HEK293 (cell line): ENCODE results near the gene ENO2.

Source experiments
- HIC1 ChIP-seq: fragments of 450-650 bp; formaldehyde crosslinking; IDR thresholded peaks from 2 replicates; pipeline ENCODE4 v1.5.1; 2016; ENCODE audit warnings: missing biosample characterization, missing genetic modification characterization
- IKZF3 ChIP-seq: fragments of 450-650 bp; IDR thresholded peaks from 2 replicates; pipeline ENCODE4 v1.5.0; 2018; ENCODE audit warnings: missing biosample characterization, mild to moderate bottlenecking, missing genetic modification characterization, moderate library complexity
- INSM2 ChIP-seq: fragments of 450-650 bp; formaldehyde crosslinking; IDR thresholded peaks from 2 replicates; pipeline ENCODE4 v1.5.1; 2016; ENCODE audit warnings: missing biosample characterization, missing genetic modification characterization
- KLF10 ChIP-seq: fragments of 450-650 bp; IDR thresholded peaks from 2 replicates; pipeline ENCODE4 v1.5.1; 2018; ENCODE audit warnings: missing biosample characterization, mild to moderate bottlenecking, missing genetic modification characterization
- KLF16 ChIP-seq: fragments of 450-650 bp; formaldehyde crosslinking; IDR thresholded peaks from 2 replicates; pipeline ENCODE4 v1.5.1; 2017; ENCODE audit warnings: missing biosample characterization, missing genetic modification characterization
- SP2 ChIP-seq: fragments of 450-650 bp; formaldehyde crosslinking; IDR thresholded peaks from 2 replicates; pipeline ENCODE4 v1.5.1; 2016; ENCODE audit warnings: missing biosample characterization, missing genetic modification characterization
- TSHZ1 ChIP-seq: fragments of 450-650 bp; formaldehyde crosslinking; IDR thresholded peaks from 2 replicates; pipeline ENCODE4 v1.5.1; 2016; ENCODE audit warnings: missing biosample characterization, missing genetic modification characterization, borderline replicate concordance
- ZBTB11 ChIP-seq: fragments of 450-650 bp; formaldehyde crosslinking; conservative IDR thresholded peaks from 2 replicates; pipeline ENCODE4 v1.5.1; 2016; ENCODE audit warnings: low read depth, missing biosample characterization, missing genetic modification characterization
- ZBTB26 ChIP-seq: fragments of 450-650 bp; formaldehyde crosslinking; optimal IDR thresholded peaks from 2 replicates; pipeline ENCODE3; 2016; ENCODE audit warnings: missing biosample characterization, mild to moderate bottlenecking, missing genetic modification characterization
- ZNF112 ChIP-seq: fragments of 450-650 bp; formaldehyde crosslinking; IDR thresholded peaks from 2 replicates; pipeline ENCODE4 v1.5.0; 2017; ENCODE audit warnings: missing biosample characterization, missing genetic modification characterization
- ZNF174 ChIP-seq: fragments of 450-650 bp; formaldehyde crosslinking; IDR thresholded peaks from 2 replicates; pipeline ENCODE4 v1.5.0; 2017; ENCODE audit warnings: missing biosample characterization, mild to moderate bottlenecking, missing genetic modification characterization
- ZNF184 ChIP-seq: fragments of 450-650 bp; IDR thresholded peaks from 2 replicates; pipeline ENCODE4 v1.5.1; 2018; ENCODE audit warnings: missing biosample characterization, mild to moderate bottlenecking, missing genetic modification characterization
- ZNF239 ChIP-seq: fragments of 450-650 bp; formaldehyde crosslinking; IDR thresholded peaks from 2 replicates; pipeline ENCODE4 v1.5.1; 2016; ENCODE audit warnings: missing biosample characterization, missing genetic modification characterization
- ZNF280D ChIP-seq: fragments of 450-650 bp; formaldehyde crosslinking; IDR thresholded peaks from 2 replicates; pipeline ENCODE4 v1.5.1; 2016; ENCODE audit warnings: missing biosample characterization, missing genetic modification characterization
- ZNF449 ChIP-seq: fragments of 450-650 bp; formaldehyde crosslinking; IDR thresholded peaks from 2 replicates; pipeline ENCODE4 v1.5.1; 2017; ENCODE audit warnings: missing biosample characterization, mild to moderate bottlenecking, missing genetic modification characterization, moderate library complexity
- ZNF529 ChIP-seq: fragments of 450-650 bp; formaldehyde crosslinking; IDR thresholded peaks from 2 replicates; pipeline ENCODE4 v1.5.1; 2017; ENCODE audit warnings: missing genetic modification characterization, missing biosample characterization; ENCODE audit not compliant: insufficient replicate concordance
- ZNF544 ChIP-seq: fragments of 450-650 bp; formaldehyde crosslinking; IDR thresholded peaks from 2 replicates; pipeline ENCODE4 v1.5.0; 2017; ENCODE audit warnings: missing biosample characterization, missing genetic modification characterization
- ZNF610 ChIP-seq: fragments of 450-650 bp; formaldehyde crosslinking; IDR thresholded peaks from 2 replicates; pipeline ENCODE4 v1.5.1; 2016; ENCODE audit warnings: missing biosample characterization, missing genetic modification characterization, borderline replicate concordance
- ZNF629 ChIP-seq: fragments of 450-650 bp; formaldehyde crosslinking; IDR thresholded peaks from 2 replicates; pipeline ENCODE4 v1.5.1; 2017; ENCODE audit warnings: missing biosample characterization, missing genetic modification characterization
- ZNF664 ChIP-seq: fragments of 450-650 bp; formaldehyde crosslinking; IDR thresholded peaks from 2 replicates; pipeline ENCODE4 v1.5.1; 2016; ENCODE audit warnings: missing biosample characterization, missing genetic modification characterization
- ZNF785 ChIP-seq: fragments of 450-650 bp; formaldehyde crosslinking; IDR thresholded peaks from 2 replicates; pipeline ENCODE4 v1.5.1; 2016; ENCODE audit warnings: missing biosample characterization, missing genetic modification characterization
- ZSCAN23 ChIP-seq: fragments of 450-650 bp; formaldehyde crosslinking; IDR thresholded peaks from 2 replicates; pipeline ENCODE4 v1.5.1; 2016; ENCODE audit warnings: missing biosample characterization, missing genetic modification characterization

Gene ENO2

GRCh38 chr12:6961695-6962284 lies 47.4 kb downstream of the ENO2 start (continued):
- 0 out of 2 replicates have a peak, but pooled peaks have one; percentile 47 for TF ChIP-seq ZNF610
- no peak for TF ChIP-seq ZNF112 (tag by site-specific recombination)
- TF ChIP-seq TSHZ1 (tag by site-specific recombination) = no peak; the same call in 1 of the 2 replicates
- TF ChIP-seq KLF10 (tag by site-specific recombination) = peak; percentile 59; the same call in 1 of the 2 replicates
- no peak for TF ChIP-seq HIC1
- TF ChIP-seq ZNF280D (tag by site-specific recombination) = no peak
- TF ChIP-seq ZNF184 (tag by site-specific recombination) = 0 out of 2 replicates have a peak, but pooled peaks have one; percentile 4
- TF ChIP-seq SP2 (tag by site-specific recombination) = peak; percentile 5; the same call in 1 of the 2 replicates
- TF ChIP-seq ZBTB26 (tag by site-specific recombination) = peak; percentile 45
- no peak for TF ChIP-seq ZNF239 (tag by site-specific recombination)
- no peak for TF ChIP-seq ZNF785 (tag by site-specific recombination)
- peak; percentile 95 for TF ChIP-seq ZBTB11 (tag by site-specific recombination)
- peak; percentile 91 for TF ChIP-seq IKZF3
- no peak for TF ChIP-seq ZSCAN23
- peak; percentile 36; the same call in 1 of the 2 replicates for TF ChIP-seq ZNF629 (tag by site-specific recombination)
- no peak for TF ChIP-seq ZNF544 (tag by site-specific recombination)
- TF ChIP-seq KLF16 (tag by site-specific recombination) = no peak; the same call in none of the 2 replicates
- no peak for TF ChIP-seq ZNF529 (tag by site-specific recombination)
- no peak for TF ChIP-seq ZNF174
- peak; percentile 71; the same call in 1 of the 2 replicates for TF ChIP-seq ZNF449 (tag by site-specific recombination)
- TF ChIP-seq INSM2 = peak; percentile 10; the same call in 1 of the 2 replicates
- TF ChIP-seq ZNF664 (tag by site-specific recombination) = no peak
